COR-L47 (cell line): ENCODE results near the gene TNFSF18.
"Not testable (repeated sequence)": the region's sequence is repeated elsewhere in the genome, so short reads cannot be mapped to it uniquely, and the experiment has no call there.

Source experiments
- DNase-seq: peaks from one replicate; lab custom pipeline; 2025; lab: John Stamatoyannopoulos, UW

The TNFSF18 gene

GRCh38 chr1:173050865-173051264 is at the start of gene TNFSF18:
TNFSF18 (minus strand) TSS chr1:173050941; CDS start chr1:173050896, 45 bp downstream.
- no peak for DNase-seq

- DNase-seq = no peak
These were observed 48.4 kb upstream of the TNFSF18 start for GRCh38 chr1:173099166-173099565.

- DNase-seq = no peak
These were observed 47.4 kb upstream of the TNFSF18 start for GRCh38 chr1:173098117-173098516.

- DNase-seq = no peak
These were observed 46.3 kb upstream of the TNFSF18 start for GRCh38 chr1:173097001-173097400.

GRCh38 chr1:173095632-173096031 is 44.9 kb upstream of the TNFSF18 start:
- DNase-seq = no peak

GRCh38 chr1:173094541-173094940 is 43.8 kb upstream of the TNFSF18 start:
- DNase-seq = no peak

GRCh38 chr1:173093691-173094445 is 43.1 kb upstream of the TNFSF18 start:
- DNase-seq = no peak

GRCh38 chr1:173084292-173084691 is 33.6 kb upstream of the TNFSF18 start:
- DNase-seq = no peak

- DNase-seq = no peak
These were observed 32.2 kb upstream of the TNFSF18 start for GRCh38 chr1:173082913-173083312.

GRCh38 chr1:173074217-173074616 is 23.5 kb upstream of the TNFSF18 start:
- not testable (repeated sequence) for DNase-seq

- no peak for DNase-seq
These were observed 13.3 kb upstream of the TNFSF18 start for GRCh38 chr1:173064011-173064410.

GRCh38 chr1:173063171-173063570 is 12.4 kb upstream of the TNFSF18 start:
- DNase-seq = no peak

- no peak for DNase-seq
These were observed 11.6 kb upstream of the TNFSF18 start for GRCh38 chr1:173062150-173062938.

- no peak for DNase-seq
These were observed 7.8 kb upstream of the TNFSF18 start for GRCh38 chr1:173058556-173058955.

- no peak for DNase-seq
These were observed 7.2 kb upstream of the TNFSF18 start for GRCh38 chr1:173057984-173058383.

- no peak for DNase-seq
These were observed 5.6 kb upstream of the TNFSF18 start for GRCh38 chr1:173056365-173056764.

- DNase-seq = no peak
These were observed 2.0 kb upstream of the TNFSF18 start for GRCh38 chr1:173052681-173053196.

- DNase-seq = no peak
These were observed 1.5 kb downstream of the TNFSF18 start for GRCh38 chr1:173049322-173049633.

- DNase-seq = no peak
These were observed 2.0 kb downstream of the TNFSF18 start for GRCh38 chr1:173048621-173049321.

GRCh38 chr1:173044656-173045055 is 6.1 kb downstream of the TNFSF18 start:
- DNase-seq = no peak

- DNase-seq = no peak
These were observed 7.5 kb downstream of the TNFSF18 start for GRCh38 chr1:173043253-173043652.

GRCh38 chr1:173042806-173043205 is 7.9 kb downstream of the TNFSF18 start:
- DNase-seq = no peak

- DNase-seq = no peak
These were observed 11.1 kb downstream of the TNFSF18 start for GRCh38 chr1:173039626-173040025.
